GM18520 (cell line): ENCODE data around the gene PRAMEF8.
"Not testable (repeated sequence)": the region's sequence is repeated elsewhere in the genome, so short reads cannot be mapped to it uniquely, and the experiment has no call there.

Experiments used
- ATAC-seq: cut with Tn5 transposase; IDR thresholded peaks from one replicate; pipeline ENCODE4 v1.9.1; 2021; ENCODE audit not compliant: unreplicated experiment

Gene PRAMEF8

DNA sequence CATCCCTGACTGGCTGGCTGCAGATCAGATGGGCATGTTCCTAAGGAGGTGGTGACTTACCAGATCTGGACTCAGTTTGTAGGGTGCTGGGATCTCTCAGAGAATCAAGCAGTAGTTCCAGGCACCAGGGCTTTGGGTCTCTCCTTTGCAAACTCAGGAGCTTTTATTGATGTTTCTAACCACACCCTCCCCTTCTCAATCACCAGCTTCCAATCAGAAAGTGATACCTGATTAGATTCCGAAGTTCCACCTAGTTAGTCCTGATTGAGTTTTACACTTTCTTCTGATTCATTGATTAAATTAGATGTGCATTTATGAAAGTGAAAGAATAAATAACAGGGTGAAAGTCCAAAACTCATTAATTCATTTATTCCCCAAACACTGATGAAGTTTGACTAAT is at the start of gene PRAMEF8:
Gene PRAMEF8, minus strand, starts transcription at position 101 of the 400 bp plus-strand sequence. CDS start 1,046 bp downstream, outside the sequence.
- not testable (repeated sequence) for ATAC-seq

- not testable (repeated sequence) for ATAC-seq
These were observed 30.3 kb upstream of the PRAMEF8 start, which contains the start of gene PRAMEF15 for GRCh38 chr1:13315281-13315680. Gene PRAMEF15 (plus strand): TSS chr1:13315581. CDS start chr1:13318408, 2,827 bp downstream.

- not testable (repeated sequence) for ATAC-seq
These were observed 18.3 kb upstream of the PRAMEF8 start, which contains the start of gene PRAMEF33 for GRCh38 chr1:13303239-13303638. Gene PRAMEF33 (plus strand): TSS chr1:13303539. CDS start chr1:13305955, 2,416 bp downstream.

GRCh38 chr1:13302197-13302596 is 17.3 kb upstream of the PRAMEF8 start:
- not testable (repeated sequence) for ATAC-seq

GRCh38 chr1:13298699-13299098 is 13.8 kb upstream of the PRAMEF8 start:
- not testable (repeated sequence) for ATAC-seq

DNA sequence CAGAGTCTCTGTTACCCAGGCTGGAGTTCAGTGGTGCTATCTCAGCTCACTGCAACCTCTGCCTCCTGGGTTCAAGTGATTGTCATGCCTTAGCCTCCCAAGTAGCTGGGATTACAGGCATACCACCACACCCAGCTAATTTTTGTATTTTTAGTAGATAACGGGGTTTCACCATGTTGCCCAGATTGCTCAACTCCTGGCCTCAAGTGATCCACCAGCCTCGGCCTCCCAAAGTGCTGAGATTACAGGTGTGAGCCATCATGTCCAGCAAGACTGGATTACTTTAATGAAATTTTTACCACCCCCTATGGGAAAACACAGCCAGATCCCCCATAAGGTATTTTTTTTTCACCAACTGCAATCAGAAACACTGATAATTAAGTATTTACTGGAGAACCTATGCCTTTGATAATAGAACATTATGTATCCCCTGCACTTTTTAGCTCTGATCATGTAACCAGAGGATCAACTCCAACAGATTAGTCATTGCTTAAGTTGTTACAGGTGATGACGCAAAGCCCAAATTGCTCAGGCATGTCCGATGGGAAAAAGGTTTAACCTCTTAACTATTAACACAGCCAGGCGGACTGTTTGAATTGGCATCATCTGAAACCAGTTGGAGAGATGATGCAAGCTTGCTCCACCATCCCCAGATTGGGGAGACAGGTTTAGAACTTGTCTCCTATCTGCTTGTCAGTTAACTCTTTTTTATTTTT is 12.4 kb upstream of the PRAMEF8 start:
- not testable (repeated sequence) for ATAC-seq

DNA sequence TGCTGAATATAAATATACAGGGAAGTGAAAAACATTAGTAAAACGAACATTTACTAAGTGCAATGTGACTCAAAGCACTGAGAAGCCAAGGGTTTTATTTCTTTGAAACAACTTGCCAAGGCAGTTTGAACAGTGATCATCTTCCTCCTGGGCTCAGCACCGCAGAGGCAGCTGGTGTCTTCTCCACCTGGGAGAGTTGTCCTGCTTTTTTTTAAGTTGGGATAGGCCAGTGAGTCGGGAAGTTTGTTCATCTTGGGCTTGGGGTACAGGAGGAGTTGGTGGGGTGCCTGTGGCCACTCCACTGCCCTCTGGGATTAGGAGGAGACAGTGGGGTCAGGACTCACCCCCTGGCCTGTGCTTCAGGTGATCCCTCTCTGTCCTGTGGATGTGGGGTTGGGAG is 4.1 kb upstream of the PRAMEF8 start:
- not testable (repeated sequence) for ATAC-seq

- not testable (repeated sequence) for ATAC-seq
These were observed 5.3 kb downstream of the PRAMEF8 start for GRCh38 chr1:13279617-13280016.

DNA sequence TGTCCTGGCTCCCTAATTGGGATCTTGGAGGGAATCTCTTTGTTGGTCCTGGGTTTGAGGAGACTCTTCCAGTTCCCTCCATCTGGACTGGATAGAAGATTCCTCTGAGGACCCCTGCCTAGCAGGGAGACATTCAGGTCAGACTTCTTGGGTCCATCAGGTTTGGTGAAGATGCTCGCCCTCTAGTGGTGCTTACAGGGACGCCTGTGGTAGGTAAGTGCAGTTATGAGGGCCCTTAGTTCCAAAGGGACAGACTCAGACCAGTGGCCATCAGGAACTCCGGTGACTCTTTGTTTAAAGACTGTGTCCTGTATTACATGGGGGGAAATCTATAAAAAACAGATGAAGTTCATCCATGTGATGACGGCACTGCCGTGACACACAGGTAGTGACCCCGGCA is 7.9 kb downstream of the PRAMEF8 start:
- ATAC-seq, result not testable (repeated sequence)

DNA sequence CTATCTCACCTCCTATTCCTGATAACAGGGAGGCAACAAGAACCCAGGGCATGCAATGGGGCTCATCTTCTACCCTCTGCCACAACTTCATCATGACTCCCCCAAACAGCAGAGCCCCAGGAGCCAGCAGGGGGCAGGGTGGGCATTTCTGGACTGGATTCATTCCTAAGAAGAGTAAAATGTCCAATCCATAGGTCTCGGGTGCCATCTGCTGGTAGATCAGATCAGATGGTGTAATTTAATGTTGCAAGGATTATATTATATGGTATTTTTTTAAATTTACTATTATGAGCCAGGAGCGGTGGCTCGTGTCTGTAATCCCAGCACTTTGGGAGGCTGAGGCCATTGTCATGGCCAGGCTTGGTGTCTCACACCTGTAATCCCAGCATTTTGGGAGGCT is 19.8 kb downstream of the PRAMEF8 start:
- not testable (repeated sequence) for ATAC-seq

DNA sequence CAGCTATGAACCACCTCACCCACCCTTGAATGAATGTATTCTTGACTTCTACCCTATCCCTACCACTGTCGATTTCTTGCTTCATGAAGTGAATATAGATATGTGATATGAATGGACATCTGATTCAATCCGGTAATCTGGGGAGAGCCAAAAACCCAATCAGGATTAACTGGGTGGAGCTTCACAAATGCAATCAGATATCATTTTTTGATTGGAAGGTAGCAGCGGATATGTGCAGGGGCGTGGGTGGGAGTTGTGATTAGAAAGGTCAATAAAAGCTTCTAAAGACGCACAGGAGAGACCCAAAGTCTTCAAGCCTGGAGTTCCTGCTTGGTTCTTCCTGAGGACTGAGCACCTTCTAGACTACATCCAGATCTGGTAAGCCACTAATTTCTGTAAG is 31.0 kb downstream of the PRAMEF8 start, which contains the start of gene PRAMEF5:
Gene PRAMEF5, plus strand, starts transcription at position 301 of the 400 bp plus-strand sequence. CDS start 5,071 bp downstream, outside the sequence.
- ATAC-seq, result not testable (repeated sequence)

DNA sequence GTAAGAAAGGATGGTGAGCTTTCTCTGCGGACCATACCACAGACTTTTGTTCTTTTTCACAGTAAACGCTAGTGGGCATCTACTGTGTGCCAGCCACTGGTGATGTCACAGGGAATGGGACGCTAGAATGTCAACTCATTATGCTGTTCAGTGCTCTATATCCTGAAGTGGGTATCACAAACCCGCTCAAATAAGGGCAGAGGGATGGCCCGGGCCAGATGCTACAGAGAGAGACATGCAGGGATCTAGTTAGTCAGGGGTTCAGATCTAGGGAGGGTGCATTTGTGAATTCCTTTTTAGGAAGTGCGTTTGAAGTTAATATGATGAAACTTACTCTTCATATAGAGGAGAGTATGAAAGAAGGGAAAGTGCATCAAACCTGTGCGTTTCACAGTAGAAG is 37.8 kb downstream of the PRAMEF8 start:
- not testable (repeated sequence) for ATAC-seq

DNA sequence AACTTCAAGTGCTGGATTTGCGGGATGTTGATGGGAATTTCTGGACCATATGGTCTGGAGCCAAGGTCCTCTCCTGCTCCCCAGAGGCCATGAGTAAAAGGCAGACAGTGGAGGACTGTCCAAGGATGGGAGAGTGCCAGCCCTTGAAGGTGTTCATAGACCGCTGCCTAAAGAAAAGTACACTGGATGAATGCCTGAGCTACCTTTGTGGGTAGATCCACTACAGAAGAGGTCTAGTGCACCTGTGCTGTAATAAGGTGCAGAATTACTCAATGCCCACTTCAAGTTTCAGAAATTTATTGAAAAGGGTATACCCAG is 38.4 kb downstream of the PRAMEF8 start:
- ATAC-seq, result not testable (repeated sequence)

- ATAC-seq, result not testable (repeated sequence)
These were observed 38.9 kb downstream of the PRAMEF8 start for GRCh38 chr1:13245841-13246553.

GRCh38 chr1:13243536-13244263 is 41.2 kb downstream of the PRAMEF8 start:
- ATAC-seq, result not testable (repeated sequence)

DNA sequence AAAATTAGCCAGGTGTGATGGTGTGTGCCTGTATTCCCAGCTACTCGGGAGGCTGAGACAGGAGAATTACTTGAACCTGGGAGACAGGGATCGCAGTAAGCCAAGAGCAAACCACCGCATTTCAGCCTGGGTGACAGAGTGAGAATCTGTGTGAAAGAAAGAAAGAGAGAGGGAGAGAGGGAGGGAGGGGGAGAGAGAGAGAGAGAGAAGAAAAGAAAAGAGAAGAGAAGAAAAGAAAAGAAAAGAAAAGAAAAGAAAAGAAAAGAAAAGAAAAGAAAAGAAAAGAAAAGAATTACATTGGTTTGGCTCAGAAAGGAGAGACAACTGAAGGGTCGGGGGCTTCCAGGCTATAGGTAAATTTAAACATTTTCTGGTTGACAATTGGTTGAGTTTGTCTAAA is 45.3 kb downstream of the PRAMEF8 start:
- ATAC-seq, result not testable (repeated sequence)

DNA sequence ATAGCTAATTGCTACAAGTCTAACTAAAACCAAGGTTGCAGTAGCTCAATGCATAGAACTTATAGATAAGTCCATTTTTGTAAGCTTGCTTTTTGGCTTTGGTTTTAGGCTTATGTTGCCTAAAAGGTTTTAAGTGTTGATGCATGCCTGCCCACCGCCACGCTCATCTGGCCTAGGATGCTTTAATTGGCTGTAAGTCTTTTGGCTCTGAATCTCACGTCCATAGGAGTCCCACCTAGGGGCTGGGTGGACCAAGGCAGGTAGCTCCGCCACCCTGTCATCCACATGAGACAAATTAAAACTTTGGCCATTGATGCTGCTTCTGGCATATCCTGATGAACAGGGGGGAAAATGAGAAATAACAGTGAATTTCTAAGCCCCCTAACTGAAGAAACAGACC is 47.4 kb downstream of the PRAMEF8 start:
- not testable (repeated sequence) for ATAC-seq

GRCh38 chr1:13234057-13234456 is 50.9 kb downstream of the PRAMEF8 start:
- not testable (repeated sequence) for ATAC-seq

GRCh38 chr1:13232056-13232455 is 52.9 kb downstream of the PRAMEF8 start:
- ATAC-seq, result not testable (repeated sequence)
